ENCODE measurements around the gene POLE4.

DNA sequence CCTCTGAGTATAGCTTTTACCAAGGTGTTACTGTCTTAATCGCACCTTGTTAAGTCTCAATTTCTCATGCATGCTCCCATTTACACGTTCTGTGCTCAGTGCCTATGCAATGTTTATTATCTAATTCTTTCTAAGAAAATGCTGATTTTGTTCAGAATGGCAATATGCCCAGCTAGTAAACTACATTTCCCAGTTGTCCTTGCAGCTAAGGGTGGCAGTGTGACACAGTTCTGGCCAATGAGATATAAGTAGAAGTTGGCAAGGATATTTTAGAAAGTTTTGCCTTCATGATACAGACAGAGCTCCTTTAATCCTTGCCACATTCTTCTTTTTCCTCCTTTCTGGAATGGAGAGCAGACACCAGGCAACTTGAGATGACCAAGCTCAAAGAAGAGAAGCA is 45.3 kb downstream of the POLE4 start:
- TF ChIP-seq POLR2A (IDR thresholded peaks at IDR 0.05; ENCODE audit: low read length) (no peak), GATA1 (IDR thresholded peaks at IDR 0.05; ENCODE audit: low read depth, low read length) (no peak)

Measured in erythroblast (primary cell).